GM20000 (cell line): Measurements from ENCODE around the gene TMEM183A.
"Not testable (repeated sequence)": the region's sequence is repeated elsewhere in the genome, so short reads cannot be mapped to it uniquely, and the experiment has no call there.

Experiments
- DNase-seq: peaks from one replicate; pipeline ENCODE4 v3.0.0; 2012; ENCODE audit warnings: low spot score
- TF ChIP-seq, protein P1 (sequence below): IDR thresholded peaks from 2 replicates; pipeline ENCODE4 v1.5.1; 2012; ENCODE audit warnings: mild to moderate bottlenecking, control low read depth; ENCODE audit errors: extremely low read depth, missing control alignments

TMEM183A gene

GRCh38 chr1:202976633-202977032 is 30.5 kb upstream of the TMEM183A start:
- no peak for DNase-seq
- TF ChIP-seq, protein P1, sequence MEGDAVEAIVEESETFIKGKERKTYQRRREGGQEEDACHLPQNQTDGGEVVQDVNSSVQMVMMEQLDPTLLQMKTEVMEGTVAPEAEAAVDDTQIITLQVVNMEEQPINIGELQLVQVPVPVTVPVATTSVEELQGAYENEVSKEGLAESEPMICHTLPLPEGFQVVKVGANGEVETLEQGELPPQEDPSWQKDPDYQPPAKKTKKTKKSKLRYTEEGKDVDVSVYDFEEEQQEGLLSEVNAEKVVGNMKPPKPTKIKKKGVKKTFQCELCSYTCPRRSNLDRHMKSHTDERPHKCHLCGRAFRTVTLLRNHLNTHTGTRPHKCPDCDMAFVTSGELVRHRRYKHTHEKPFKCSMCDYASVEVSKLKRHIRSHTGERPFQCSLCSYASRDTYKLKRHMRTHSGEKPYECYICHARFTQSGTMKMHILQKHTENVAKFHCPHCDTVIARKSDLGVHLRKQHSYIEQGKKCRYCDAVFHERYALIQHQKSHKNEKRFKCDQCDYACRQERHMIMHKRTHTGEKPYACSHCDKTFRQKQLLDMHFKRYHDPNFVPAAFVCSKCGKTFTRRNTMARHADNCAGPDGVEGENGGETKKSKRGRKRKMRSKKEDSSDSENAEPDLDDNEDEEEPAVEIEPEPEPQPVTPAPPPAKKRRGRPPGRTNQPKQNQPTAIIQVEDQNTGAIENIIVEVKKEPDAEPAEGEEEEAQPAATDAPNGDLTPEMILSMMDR: no peak

DNA sequence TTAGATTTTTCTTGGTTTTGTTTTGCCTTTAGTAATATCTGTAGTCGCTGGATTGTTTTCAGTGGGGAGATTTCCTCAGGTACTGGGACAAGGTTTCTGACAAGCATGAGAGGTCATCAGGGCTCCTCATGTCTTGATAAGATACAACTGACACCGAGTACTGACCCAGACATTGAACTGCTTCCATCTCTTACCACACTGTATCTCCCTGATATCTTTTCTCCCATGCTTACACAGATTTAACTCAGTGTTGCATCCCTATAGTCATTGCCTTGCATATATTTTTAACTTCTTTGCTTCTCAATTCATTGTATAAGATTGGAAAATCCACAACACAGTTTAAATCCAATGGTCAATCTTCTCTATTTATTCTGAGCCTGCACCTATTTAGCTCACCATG is 27.7 kb upstream of the TMEM183A start:
- TF ChIP-seq, protein P1: no peak
- DNase-seq: no peak

- TF ChIP-seq, protein P1: no peak
- DNase-seq: no peak
These were observed 25.2 kb upstream of the TMEM183A start for GRCh38 chr1:202981939-202982338.

DNA sequence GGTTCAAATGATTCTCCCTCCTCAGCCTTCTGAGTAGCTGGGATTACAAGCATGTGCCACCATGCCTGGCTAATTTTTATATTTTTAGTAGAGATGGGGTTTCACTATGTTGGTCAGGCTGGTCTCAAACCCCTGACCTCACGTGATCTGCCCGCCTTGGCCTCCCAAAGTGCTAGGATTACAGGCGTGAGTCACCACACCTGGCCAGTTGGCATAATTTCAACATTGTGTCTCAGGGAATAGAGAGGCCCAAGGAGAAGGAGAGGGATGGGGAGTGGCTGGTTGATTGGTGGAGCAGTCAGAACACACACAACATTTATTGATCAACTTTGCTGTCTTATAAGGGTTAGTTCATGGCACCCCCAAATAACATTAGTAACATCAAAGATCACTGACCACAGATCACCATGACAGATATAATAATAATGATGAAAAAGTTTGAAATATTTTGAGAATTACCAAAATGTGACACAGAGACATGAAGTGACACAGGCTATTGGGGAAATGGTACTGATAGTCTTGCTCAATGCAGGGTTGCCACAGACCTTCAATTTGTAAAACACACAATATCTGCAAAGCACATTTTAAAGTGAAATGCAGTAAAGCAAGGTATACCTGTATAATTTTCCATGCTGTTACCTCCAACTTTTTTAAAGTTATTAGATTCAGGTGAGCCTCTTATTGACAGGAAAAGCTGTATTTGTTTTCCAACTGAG is 24.3 kb upstream of the TMEM183A start:
- TF ChIP-seq, protein P1: no peak
- DNase-seq: no peak

GRCh38 chr1:202986120-202986519 is 21.1 kb upstream of the TMEM183A start:
- DNase-seq: not testable (repeated sequence)

DNA sequence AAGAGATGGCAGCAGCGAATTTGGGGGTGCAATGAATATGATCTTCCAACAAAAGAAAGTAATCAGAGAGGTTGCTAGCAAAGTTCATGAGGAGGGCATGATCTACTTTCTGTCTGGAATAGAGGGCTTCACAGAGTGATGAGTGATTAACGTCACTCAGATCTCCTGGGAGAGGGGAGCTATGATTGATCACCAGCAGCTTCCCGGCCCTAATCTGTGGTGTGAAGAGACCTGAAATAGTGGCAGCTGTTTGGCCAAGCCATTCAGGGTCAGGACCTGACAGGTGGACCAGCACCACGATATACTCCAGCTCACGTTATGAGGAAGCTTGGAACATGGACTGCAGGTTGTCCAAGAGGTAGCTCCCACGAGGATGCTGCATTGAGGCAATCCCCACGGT is 19.9 kb upstream of the TMEM183A start:
- TF ChIP-seq, protein P1: no peak
- no peak for DNase-seq

GRCh38 chr1:202987922-202988583 is 19.1 kb upstream of the TMEM183A start:
- DNase-seq: no peak
- TF ChIP-seq, protein P1: no peak

GRCh38 chr1:202989879-202990278 is 17.3 kb upstream of the TMEM183A start:
- TF ChIP-seq, protein P1: no peak
- no peak for DNase-seq
